ENCODE results near the gene SUZ12. TPM values are rescaled to one million over a fixed set of nuclear protein-coding genes. Genes with fewer than 3 reads are reported as not detected.
"Not testable (repeated sequence)": the region's sequence is repeated elsewhere in the genome, so short reads cannot be mapped to it uniquely, and the experiment has no call there.

SUZ12 gene
- total and polyA plus RNA-seq, 7 experiments from 2014 or later, result 19.1 to 55.5 (median 28.5) TPM

- H3K4me1 ChIP-seq (ENCODE audit: control insufficient read depth in 2 of 2, insufficient read depth in 2 of 2, low read length in 2 of 2); H3K27me3 ChIP-seq (ENCODE audit: control insufficient read depth in 2 of 2, insufficient read depth in 2 of 2, low read length in 2 of 2); H3K27ac Mint-ChIP-seq; H3K4me3 Mint-ChIP-seq; H3K4me3 ChIP-seq (ENCODE audit: low read length); H3K27me3 Mint-ChIP-seq; H3K9me3 Mint-ChIP-seq; POLR2A ChIA-PET; H3K9me3 ChIP-seq (ENCODE audit: control insufficient read depth in 2 of 3, low read length in 3 of 3); ATAC-seq; H3K27ac ChIP-seq (ENCODE audit: low read depth, low read length); H3K4me1 Mint-ChIP-seq; intact Hi-C loops (cut with micrococcal nuclease); CTCF ChIA-PET; H3K36me3 ChIP-seq (ENCODE audit: control insufficient read depth in 2 of 3, insufficient read depth in 3 of 3, low read length in 3 of 3); DNase-seq: not testable (repeated sequence)
- H3K36me3 Mint-ChIP-seq, result peaks cover 8 to 20% (median 17%) of the 10 kb centered on the region in 5 donors
These were observed 38.6 kb downstream of the SUZ12 start for GRCh38 chr17:31975391-31975790.

- H3K4me3 ChIP-seq (ENCODE audit: low read length); H3K9me3 ChIP-seq (ENCODE audit: control insufficient read depth in 2 of 3, low read length in 3 of 3); CTCF ChIA-PET; H3K27me3 ChIP-seq (ENCODE audit: control insufficient read depth in 2 of 2, insufficient read depth in 2 of 2, low read length in 2 of 2); H3K4me3 Mint-ChIP-seq; H3K27ac Mint-ChIP-seq; DNase-seq; H3K4me1 ChIP-seq (ENCODE audit: control insufficient read depth in 2 of 2, insufficient read depth in 2 of 2, low read length in 2 of 2); H3K27me3 Mint-ChIP-seq; POLR2A ChIA-PET; H3K4me1 Mint-ChIP-seq; intact Hi-C loops (cut with micrococcal nuclease); H3K9me3 Mint-ChIP-seq; ATAC-seq; H3K27ac ChIP-seq (ENCODE audit: low read depth, low read length): not testable (repeated sequence)
- peaks cover 5 to 58% (median 15%) of the 10 kb centered on the region in 3 experiments for H3K36me3 ChIP-seq (ENCODE audit: control insufficient read depth in 2 of 3, insufficient read depth in 3 of 3, low read length in 3 of 3)
- H3K36me3 Mint-ChIP-seq, result peaks cover 4 to 28% (median 17%) of the 10 kb centered on the region in 5 donors
These were observed 55.0 kb downstream of the SUZ12 start for GRCh38 chr17:31991821-31992220.

GRCh38 chr17:31997005-31997404 lies 60.2 kb downstream of the SUZ12 start:
- no peak overlapping the region for H3K27ac ChIP-seq (ENCODE audit: low read depth, low read length)
- H3K27me3 Mint-ChIP-seq, result no peaks in the 10 kb centered on the region
- no peaks in the 10 kb centered on the region for H3K4me1 ChIP-seq (ENCODE audit: control insufficient read depth in 2 of 2, insufficient read depth in 2 of 2, low read length in 2 of 2)
- DNase-seq (no peak), ATAC-seq (no peak)
- H3K9me3 ChIP-seq (ENCODE audit: control insufficient read depth in 2 of 3, low read length in 3 of 3), result no peaks in the 10 kb centered on the region
- no peak overlapping the region for H3K4me3 ChIP-seq (ENCODE audit: low read length)
- H3K36me3 ChIP-seq (ENCODE audit: control insufficient read depth in 2 of 3, insufficient read depth in 3 of 3, low read length in 3 of 3), result peaks cover 15 to 49% (median 16%) of the 10 kb centered on the region in 3 experiments
- no peak overlapping the region for H3K27ac Mint-ChIP-seq
- no peak overlapping the region for H3K4me3 Mint-ChIP-seq
- ChIA-PET POLR2A (no interaction called here), CTCF (no interaction called here)
- peaks cover 4 to 17% (median 12%) of the 10 kb centered on the region in 5 donors for H3K36me3 Mint-ChIP-seq
- H3K27me3 ChIP-seq (ENCODE audit: control insufficient read depth in 2 of 2, insufficient read depth in 2 of 2, low read length in 2 of 2), result no peaks in the 10 kb centered on the region
- H3K4me1 Mint-ChIP-seq, result no peaks in the 10 kb centered on the region
- H3K9me3 Mint-ChIP-seq, result no peaks in the 10 kb centered on the region
- intact Hi-C loops (cut with micrococcal nuclease), result no loop called here

- intact Hi-C loops (cut with micrococcal nuclease), result loop anchor here (1.0 to 2.0 kb wide), 4 partner anchors 70 to 344 kb away; partner anchors contain the start of genes SUZ12 (in 2 of the 2), UTP6 (in 1 of the 2) and ZNF207 (in 1 of the 2)
These were observed 70.2 kb downstream of the SUZ12 start, which contains the start of gene LRRC37B for GRCh38 chr17:32006957-32007462. TSS of gene LRRC37B (plus strand) at chr17:32007383. CDS start at chr17:32021393, 14,010 bp downstream.

GRCh38 chr17:32007463-32008298 lies 70.9 kb downstream of the SUZ12 start:
- no peaks in the 10 kb centered on the region for H3K36me3 ChIP-seq (ENCODE audit: control insufficient read depth in 2 of 3, insufficient read depth in 3 of 3, low read length in 3 of 3)
- peak; percentile 18 to 63 (median 37) for DNase-seq
- intact Hi-C loops (cut with micrococcal nuclease), result loop anchor here (1.0 to 2.0 kb wide), 4 partner anchors 70 to 343 kb away; partner anchors contain the start of genes SUZ12 (in 2 of the 2), UTP6 (in 1 of the 2) and ZNF207 (in 1 of the 2)
- H3K27me3 ChIP-seq (ENCODE audit: control insufficient read depth in 2 of 2, insufficient read depth in 2 of 2, low read length in 2 of 2), result no peaks in the 10 kb centered on the region
- H3K4me3 ChIP-seq (ENCODE audit: low read length), result peak overlapping the region; percentile 97
- no peaks in the 10 kb centered on the region for H3K9me3 Mint-ChIP-seq
- ChIA-PET POLR2A (interaction anchor here (0.9 to 3.4 kb wide), 8 partner anchors 10 to 134 kb away, joined by 3 to 12 read pairs (median 4); partner anchors contain the start of genes RHOT1 and UTP6), CTCF (interaction anchor here (0.7 to 1.1 kb wide), 3 partner anchors 8 to 132 kb away, joined by 3 to 5 read pairs (median 3); no protein-coding TSS in a partner anchor)
- peak overlapping the region; percentile 85 for H3K27ac ChIP-seq (ENCODE audit: low read depth, low read length)
- peaks cover 9 to 19% of the 10 kb centered on the region in 2 donors for H3K4me1 ChIP-seq (ENCODE audit: control insufficient read depth in 2 of 2, insufficient read depth in 2 of 2, low read length in 2 of 2)
- ATAC-seq, result peak; percentile 48
- H3K27me3 Mint-ChIP-seq, result peaks cover 0 to 6% (median 0%) of the 10 kb centered on the region in 5 donors
- H3K9me3 ChIP-seq (ENCODE audit: control insufficient read depth in 2 of 3, low read length in 3 of 3), result no peaks in the 10 kb centered on the region
- H3K4me1 Mint-ChIP-seq, result peaks cover 30 to 46% (median 40%) of the 10 kb centered on the region in 7 donors
- peak overlapping the region; percentile 87 to 98 (median 93) for H3K27ac Mint-ChIP-seq
- peak overlapping the region; percentile 86 to 98 (median 95) for H3K4me3 Mint-ChIP-seq
- H3K36me3 Mint-ChIP-seq, result peaks cover 0 to 11% (median 4%) of the 10 kb centered on the region in 5 donors

More at GRCh38 chr17:32006957-32007462, 70.2 kb downstream of the SUZ12 start, which contains the start of gene LRRC37B:
- Mint-ChIP-seq H3K4me3 (peak within 1 kb of the TSS; percentile 86 to 98 (median 95)), H3K4me1 (peaks cover 25 to 44% (median 35%) of the 10 kb centered on the region in 7 donors), H3K36me3 (peaks cover 0 to 10% (median 2%) of the 10 kb centered on the region in 5 donors), H3K9me3 (no peaks in the 10 kb centered on the region), H3K27me3 (peaks cover 0 to 6% (median 0%) of the 10 kb centered on the region in 5 donors), H3K27ac (peak within 1 kb of the TSS; percentile 87 to 98 (median 93))
- ChIA-PET POLR2A (interaction anchor here (0.7 to 3.4 kb wide), 7 partner anchors 9 to 135 kb away, joined by 3 to 12 read pairs (median 5); partner anchors contain the start of gene RHOT1), CTCF (interaction anchor here (0.7 to 1.3 kb wide), 4 partner anchors 9 to 721 kb away, joined by 3 to 13 read pairs (median 4); no protein-coding TSS in a partner anchor)
- Histone ChIP-seq H3K9me3 (ENCODE audit: control insufficient read depth in 2 of 3, low read length in 3 of 3) (no peaks in the 10 kb centered on the region), H3K4me1 (ENCODE audit: control insufficient read depth in 2 of 2, insufficient read depth in 2 of 2, low read length in 2 of 2) (peaks cover 9 to 14% of the 10 kb centered on the region in 2 donors), H3K27ac (ENCODE audit: low read depth, low read length) (peak within 1 kb of the TSS; percentile 85), H3K36me3 (ENCODE audit: control insufficient read depth in 2 of 3, insufficient read depth in 3 of 3, low read length in 3 of 3) (no peaks in the 10 kb centered on the region), H3K27me3 (ENCODE audit: control insufficient read depth in 2 of 2, insufficient read depth in 2 of 2, low read length in 2 of 2) (no peaks in the 10 kb centered on the region), H3K4me3 (ENCODE audit: low read length) (peak within 1 kb of the TSS; percentile 97)
- DNase-seq, result peak; percentile 80 to 95 (median 87)
- ATAC-seq, result peak; percentile 98

GRCh38 chr17:32009262-32009542 lies 72.4 kb downstream of the SUZ12 start:
- CTCF ChIA-PET, result no interaction called here

More at GRCh38 chr17:32009262-32009542, 72.4 kb downstream of the SUZ12 start:
- no peak for ATAC-seq
- Histone ChIP-seq H3K4me1 (ENCODE audit: control insufficient read depth in 2 of 2, insufficient read depth in 2 of 2, low read length in 2 of 2) (peaks cover 9 to 19% of the 10 kb centered on the region in 2 donors), H3K4me3 (ENCODE audit: low read length) (peak overlapping the region; percentile 97), H3K27me3 (ENCODE audit: control insufficient read depth in 2 of 2, insufficient read depth in 2 of 2, low read length in 2 of 2) (no peaks in the 10 kb centered on the region), H3K36me3 (ENCODE audit: control insufficient read depth in 2 of 3, insufficient read depth in 3 of 3, low read length in 3 of 3) (no peaks in the 10 kb centered on the region), H3K27ac (ENCODE audit: low read depth, low read length) (peak overlapping the region; percentile 85), H3K9me3 (ENCODE audit: control insufficient read depth in 2 of 3, low read length in 3 of 3) (no peaks in the 10 kb centered on the region)
- Mint-ChIP-seq H3K27me3 (peaks cover 0 to 6% (median 0%) of the 10 kb centered on the region in 5 donors), H3K36me3 (peaks cover 0 to 16% (median 5%) of the 10 kb centered on the region in 5 donors), H3K4me3 (peak overlapping the region; percentile 86 to 98 (median 95)), H3K9me3 (no peaks in the 10 kb centered on the region), H3K4me1 (peaks cover 40 to 56% (median 51%) of the 10 kb centered on the region in 7 donors), H3K27ac (peak overlapping the region; percentile 41 to 98 (median 91))
- POLR2A ChIA-PET, result interaction anchor here (0.6 to 3.4 kb wide), 4 partner anchors 10 to 455 kb away, joined by 3 to 12 read pairs (median 5); no protein-coding TSS in a partner anchor
- no peak for DNase-seq
- intact Hi-C loops (cut with micrococcal nuclease), result no loop called here
